Sigmoid colon (tissue), 7 donors: ENCODE data around the gene TSPAN3. TPM values are rescaled to one million over a fixed set of nuclear protein-coding genes. Genes with fewer than 3 reads are reported as not detected.

Experiments used
- DNase-seq: peaks from one replicate; pipeline ENCODE4 v3.0.0-alpha.2; 2019
- H3K27ac ChIP-seq, 4 donors: fragments of 200-600 bp; sonication (generic); one replicate each; pipeline ENCODE4 v1.5.1; 2016 to 2019; ENCODE audit warnings: mild to moderate bottlenecking in 1 of 4
- H3K27me3 ChIP-seq, 3 donors: fragments of 200-600 bp; sonication (generic); one replicate each; pipeline ENCODE4 v1.5.1; 2019; ENCODE audit warnings: mild to moderate bottlenecking in 1 of 3
- H3K36me3 ChIP-seq, 4 donors: fragments of 200-600 bp; sonication (generic); one replicate each; pipeline ENCODE4 v1.5.1; 2016 to 2019
- H3K4me1 ChIP-seq, 4 donors: fragments of 200-600 bp; sonication (generic); one replicate each; pipeline ENCODE4 v1.5.1; 2017 to 2019
- H3K4me3 ChIP-seq, 4 donors: fragments of 200-600 bp; sonication (generic); one replicate each; pipeline ENCODE4 v1.5.1; 2017 to 2019; ENCODE audit warnings: mild to moderate bottlenecking in 2 of 4, moderate library complexity in 1 of 4
- H3K9me3 ChIP-seq, 4 donors: fragments of 200-600 bp in 3 of 4; sonication (generic) in 3 of 4; one replicate each; pipeline versions ENCODE4 v1.5.1 to v1.6.1; 2013 to 2019
- EP300 ChIP-seq, 4 donors: sonication (generic); formaldehyde crosslinking; IDR thresholded peaks; one replicate each; pipeline ENCODE4 v1.6.1; 2017; ENCODE audit warnings: antibody characterized with exemption in 4 of 4
- POLR2A ChIP-seq, 2 donors: fragments of 450-650 bp; IDR thresholded peaks; one replicate each; pipeline ENCODE4 v1.6.1; 2016; ENCODE audit warnings: antibody characterized with exemption in 2 of 2, mild to moderate bottlenecking in 2 of 2, moderate library complexity in 2 of 2
- POLR2AphosphoS5 ChIP-seq, 4 donors: sonication (generic); formaldehyde crosslinking; IDR thresholded peaks; one replicate each; pipeline ENCODE4 v1.6.1; 2017; ENCODE audit warnings: antibody characterized with exemption in 4 of 4
- WGBS, 2 donors: extraction: QIAGEN DNeasy Blood & Tissue Kit; methylation state at CpG; one replicate each; pipeline ENCODE4 v1.1.7; 2013; 5-methylcytosine and 5-hydroxymethylcytosine counted together
- intact Hi-C: fragments of 100-400 bp; cut with DNase I; formaldehyde crosslinking; loops from one replicate; pipeline ENCODE4 v1.15.1; 2023
- polyA plus RNA-seq, 3 donors: library from polyadenylated mRNA; stranded (reverse); fragments of 200-250 nt; gene quantifications; one replicate each; pipeline ENCODE4 v1.2.3, GENCODE V29; 2013
- total RNA-seq, 4 donors: library from RNA; depleted of rRNA; stranded (reverse); fragments of >200 nt; gene quantifications; one replicate each; pipeline ENCODE4 v1.1.0, GENCODE V29; 2016
- TF ChIP-seq, protein P1 (sequence below), 4 experiments: fragments of 450-650 bp in 3 of 4; fragments of 200-600 bp in 1 of 4; IDR thresholded peaks; one replicate each; pipeline ENCODE4 v1.5.1; 2016 to 2019; ENCODE audit warnings: antibody characterized with exemption in 4 of 4, mild to moderate bottlenecking in 3 of 4, moderate library complexity in 2 of 4
- donor health status: healthy with polysubstance abuse.
- donor health status: Bipolar disorder and iron deficiency.
- donor health status: healthy.

The TSPAN3 gene
- total and polyA plus RNA-seq, 7 donors, result 129 to 402 (median 166) TPM

GRCh38 chr15:77009176-77009575, 61.7 kb downstream of the TSPAN3 start:
- Histone ChIP-seq H3K4me1 (no peaks in the 10 kb centered on the region), H3K4me3 (no peak overlapping the region), H3K27me3 (no peaks in the 10 kb centered on the region), H3K9me3 (no peaks in the 10 kb centered on the region), H3K27ac (no peak overlapping the region), H3K36me3 (no peaks in the 10 kb centered on the region)
- 90 to 91% methylated on average over 6 of the region's 6 CpGs for whole genome bisulfite sequencing, 2 donors
- TF ChIP-seq POLR2AphosphoS5 (IDR thresholded peaks at IDR 0.05) (no peak), EP300 (IDR thresholded peaks at IDR 0.05) (no peak), POLR2A (IDR thresholded peaks at IDR 0.05) (no peak)
- TF ChIP-seq, protein P1, sequence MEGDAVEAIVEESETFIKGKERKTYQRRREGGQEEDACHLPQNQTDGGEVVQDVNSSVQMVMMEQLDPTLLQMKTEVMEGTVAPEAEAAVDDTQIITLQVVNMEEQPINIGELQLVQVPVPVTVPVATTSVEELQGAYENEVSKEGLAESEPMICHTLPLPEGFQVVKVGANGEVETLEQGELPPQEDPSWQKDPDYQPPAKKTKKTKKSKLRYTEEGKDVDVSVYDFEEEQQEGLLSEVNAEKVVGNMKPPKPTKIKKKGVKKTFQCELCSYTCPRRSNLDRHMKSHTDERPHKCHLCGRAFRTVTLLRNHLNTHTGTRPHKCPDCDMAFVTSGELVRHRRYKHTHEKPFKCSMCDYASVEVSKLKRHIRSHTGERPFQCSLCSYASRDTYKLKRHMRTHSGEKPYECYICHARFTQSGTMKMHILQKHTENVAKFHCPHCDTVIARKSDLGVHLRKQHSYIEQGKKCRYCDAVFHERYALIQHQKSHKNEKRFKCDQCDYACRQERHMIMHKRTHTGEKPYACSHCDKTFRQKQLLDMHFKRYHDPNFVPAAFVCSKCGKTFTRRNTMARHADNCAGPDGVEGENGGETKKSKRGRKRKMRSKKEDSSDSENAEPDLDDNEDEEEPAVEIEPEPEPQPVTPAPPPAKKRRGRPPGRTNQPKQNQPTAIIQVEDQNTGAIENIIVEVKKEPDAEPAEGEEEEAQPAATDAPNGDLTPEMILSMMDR (IDR thresholded peaks at IDR 0.05), result no peak
- intact Hi-C loops, result no loop called here
- no peak for DNase-seq

GRCh38 chr15:77004189-77004588, 66.7 kb downstream of the TSPAN3 start:
- Histone ChIP-seq H3K4me1 (no peaks in the 10 kb centered on the region), H3K27ac (peak overlapping the region in 1 of 4 donors; percentile 40), H3K4me3 (no peak overlapping the region), H3K36me3 (no peaks in the 10 kb centered on the region), H3K27me3 (no peaks in the 10 kb centered on the region), H3K9me3 (no peaks in the 10 kb centered on the region)
- 73 to 91% methylated on average over 4 of the region's 4 CpGs for WGBS, 2 donors
- intact Hi-C loops, result no loop called here
- peak; percentile 84 for DNase-seq
- TF ChIP-seq POLR2A (IDR thresholded peaks at IDR 0.05) (no peak), EP300 (IDR thresholded peaks at IDR 0.05) (peak in 1 of 4 donors; percentile 23), POLR2AphosphoS5 (IDR thresholded peaks at IDR 0.05) (peak in 3 of 4 donors; percentile 57 to 76 (median 63))
- TF ChIP-seq, protein P1 (IDR thresholded peaks at IDR 0.05), result no peak

DNA sequence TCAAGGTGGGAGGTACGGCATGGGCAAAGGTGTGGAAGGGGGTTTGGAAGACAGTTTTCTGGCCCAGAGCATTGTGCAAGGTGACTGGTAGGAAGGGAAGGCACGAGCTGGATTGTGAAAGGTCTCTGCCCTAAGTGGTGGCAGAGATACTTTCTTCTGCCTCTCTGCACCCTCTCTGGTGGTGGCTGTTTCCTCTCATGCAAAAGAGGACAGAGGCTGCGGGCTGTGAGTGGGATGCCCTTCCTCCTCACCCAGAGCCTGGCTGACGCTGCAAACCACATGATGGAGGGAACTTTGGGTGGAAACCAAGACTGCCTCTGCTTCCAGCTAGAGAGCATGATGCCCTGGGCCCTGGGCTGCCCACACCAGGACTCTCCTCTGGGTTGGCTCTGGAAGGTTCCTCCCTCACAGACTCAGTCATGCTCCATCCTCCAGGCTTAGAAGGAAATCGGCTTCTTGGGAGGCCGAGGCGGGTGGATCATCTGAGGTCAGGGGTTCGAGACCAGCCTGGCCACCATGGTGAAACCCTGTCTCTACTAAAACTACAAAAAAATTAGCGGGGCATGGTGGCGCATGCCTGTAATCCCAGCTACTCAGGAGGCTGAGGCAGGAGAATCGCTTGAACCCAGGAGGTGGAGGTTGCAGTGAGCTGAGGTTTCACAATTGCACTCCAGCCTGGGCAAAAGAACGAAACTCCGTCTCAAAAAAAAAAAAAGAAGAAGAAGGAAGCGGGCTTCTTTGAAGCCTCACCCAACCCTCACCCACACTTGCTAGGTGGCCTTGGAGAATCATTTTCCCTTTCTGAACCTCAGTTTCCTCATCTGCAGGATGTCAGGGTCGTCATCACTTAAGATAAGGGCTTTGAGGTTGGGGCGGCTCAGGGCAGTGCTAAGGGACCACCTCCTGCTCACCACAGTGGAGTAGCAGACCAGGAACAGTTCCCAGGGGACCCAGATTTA, 67.7 kb downstream of the TSPAN3 start:
- Histone ChIP-seq H3K4me1 (no peaks in the 10 kb centered on the region), H3K27me3 (no peaks in the 10 kb centered on the region), H3K4me3 (no peak overlapping the region), H3K27ac (peak overlapping the region; percentile 5 to 50 (median 32)), H3K9me3 (no peaks in the 10 kb centered on the region), H3K36me3 (no peaks in the 10 kb centered on the region)
- TF ChIP-seq, protein P1 (IDR thresholded peaks at IDR 0.05), result no peak
- TF ChIP-seq EP300 (IDR thresholded peaks at IDR 0.05), result no peak
- no peak for TF ChIP-seq POLR2A (IDR thresholded peaks at IDR 0.05)
- TF ChIP-seq POLR2AphosphoS5 (IDR thresholded peaks at IDR 0.05), result peak in 2 of 4 donors; percentile 8 to 25
- peak; percentile 80 for DNase-seq
- 65 to 81% methylated on average over 16 of the region's 16 CpGs for WGBS, 2 donors
- intact Hi-C loops, result no loop called here

GRCh38 chr15:77002436-77002835, 68.5 kb downstream of the TSPAN3 start:
- H3K4me3 ChIP-seq, result no peak overlapping the region
- intact Hi-C loops, result no loop called here
- WGBS, 2 donors, result 47 to 74% methylated on average over 7 of the region's 7 CpGs
- H3K27me3 ChIP-seq, result no peaks in the 10 kb centered on the region
- no peak for TF ChIP-seq POLR2AphosphoS5 (IDR thresholded peaks at IDR 0.05)
- TF ChIP-seq, protein P1 (IDR thresholded peaks at IDR 0.05), result no peak
- H3K27ac ChIP-seq, result peak overlapping the region in 3 of 4 donors; percentile 12 to 50 (median 23)
- no peaks in the 10 kb centered on the region for H3K4me1 ChIP-seq
- no peaks in the 10 kb centered on the region for H3K36me3 ChIP-seq
- no peak for DNase-seq
- no peaks in the 10 kb centered on the region for H3K9me3 ChIP-seq
